Fibroblast of pulmonary artery (primary cell): Measurements from ENCODE around the gene SFTPD.
A peak's percentile ranks its signal among the peaks of the same experiment; 100 is the strongest.

Source experiments
- DNase-seq: peaks from one replicate; pipeline ENCODE4 v3.0.0-alpha.2; 2010; ENCODE audit warnings: low read depth
- H3K4me3 ChIP-seq: replicated peaks from 2 replicates; pipeline ENCODE4 v1.5.1; 2011; ENCODE audit warnings: low read depth, mild to moderate bottlenecking, control low read depth, low read length, moderate library complexity
- CTCF ChIP-seq: IDR thresholded peaks from 2 replicates; pipeline ENCODE4 v1.5.1; 2011; ENCODE audit warnings: mild to moderate bottlenecking, control low read depth, low read length, inconsistent platforms; ENCODE audit errors: missing control alignments

Gene SFTPD

GRCh38 chr10:79932841-79933379 lies 16.0 kb downstream of the SFTPD start:
- H3K4me3 ChIP-seq = no peak overlapping the region
- no peak for DNase-seq
- no peak for TF ChIP-seq CTCF

- no peak for TF ChIP-seq CTCF
- no peak overlapping the region for H3K4me3 ChIP-seq
- DNase-seq = no peak
Observed at GRCh38 chr10:79932307-79932706, 16.6 kb downstream of the SFTPD start.

DNA sequence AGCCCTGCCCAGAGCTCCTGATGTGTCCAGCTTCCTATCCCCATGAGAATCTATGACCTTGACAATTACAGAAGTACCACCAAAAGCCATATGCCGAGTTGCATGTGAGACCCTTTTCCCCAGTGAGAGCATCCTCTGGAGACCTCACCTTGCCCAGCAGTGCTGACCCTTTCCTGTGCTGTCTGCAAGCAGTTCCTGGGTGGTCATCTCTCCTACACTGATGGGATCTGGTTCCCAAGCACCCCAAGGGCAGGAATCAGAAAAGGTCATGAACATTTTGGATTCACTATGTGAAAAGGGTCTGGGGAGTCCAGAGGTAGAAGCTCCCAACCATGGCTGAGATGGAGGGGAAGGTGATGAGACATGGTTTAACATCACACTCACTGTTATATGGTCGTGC lies 18.2 kb downstream of the SFTPD start:
- no peak for TF ChIP-seq CTCF
- no peak overlapping the region for H3K4me3 ChIP-seq
- no peak for DNase-seq

- TF ChIP-seq CTCF = no peak
- no peak for DNase-seq
- H3K4me3 ChIP-seq = no peak overlapping the region
Observed at GRCh38 chr10:79930267-79930666, 18.6 kb downstream of the SFTPD start.

- peak; percentile 88 for TF ChIP-seq CTCF
- peak; percentile 73 for DNase-seq
- H3K4me3 ChIP-seq = no peak overlapping the region
Observed at GRCh38 chr10:79929409-79929904, 19.4 kb downstream of the SFTPD start.

GRCh38 chr10:79928028-79928583 lies 20.8 kb downstream of the SFTPD start:
- no peak for TF ChIP-seq CTCF
- no peak overlapping the region for H3K4me3 ChIP-seq
- DNase-seq = no peak
